ENCODE measurements around the gene CACNA2D3. TPM values are rescaled to one million over a fixed set of nuclear protein-coding genes. Genes with fewer than 3 reads are reported as not detected.

Gene CACNA2D3
- polyA plus RNA-seq, 3 donors: 8.3 to 21.5 (median 10.4) TPM

GRCh38 chr3:54780336-54780735 is 658.0 kb downstream of the CACNA2D3 start:
- H3K36me3 Mint-ChIP-seq: no peaks in the 10 kb centered on the region

GRCh38 chr3:54781728-54782127 is 659.4 kb downstream of the CACNA2D3 start:
- Histone ChIP-seq H3K27me3 (ENCODE audit: control insufficient read depth in 2 of 2, insufficient read depth in 2 of 2, low read length in 2 of 2) (no peaks in the 10 kb centered on the region), H3K36me3 (replicated peaks in 1 of 2; ENCODE audit: control insufficient read depth in 1 of 2, insufficient read depth in 2 of 2, low read length in 2 of 2) (no peaks in the 10 kb centered on the region), H3K4me1 (ENCODE audit: control insufficient read depth in 1 of 2, insufficient read depth in 2 of 2, low read length in 2 of 2) (no peaks in the 10 kb centered on the region), H3K9me3 (replicated peaks in 1 of 2; ENCODE audit: control insufficient read depth in 1 of 2, insufficient read depth in 1 of 2, low read length in 2 of 2) (peaks cover 0 to 4% of the 10 kb centered on the region in 2 donors), H3K9ac (ENCODE audit: insufficient read depth, low read length, poor library complexity, severe bottlenecking) (no peak overlapping the region), H3K27ac (ENCODE audit: low read depth in 1 of 2, low read length in 2 of 2) (no peak overlapping the region), H3K4me3 (replicated peaks in 1 of 3; ENCODE audit: low read depth in 2 of 3, low read length in 3 of 3) (no peak overlapping the region), H4K20me1 (ENCODE audit: insufficient read depth, low read length) (no peaks in the 10 kb centered on the region), H3K79me2 (ENCODE audit: insufficient read depth, low read length) (no peaks in the 10 kb centered on the region), H2AFZ (ENCODE audit: insufficient read depth, low read depth, low read length, poor library complexity, severe bottlenecking) (no peak overlapping the region), H3K4me2 (replicated peaks; ENCODE audit: extremely low read depth, low read length, poor library complexity, severe bottlenecking) (no peak overlapping the region)
- intact Hi-C loops (cut with micrococcal nuclease): no loop called here
- H3K4me1 Mint-ChIP-seq: no peaks in the 10 kb centered on the region
- peaks cover under 1 to 8% (median 3%) of the 10 kb centered on the region in 7 donors for H3K9me3 Mint-ChIP-seq
- no peak overlapping the region for H3K4me3 Mint-ChIP-seq
- no peaks in the 10 kb centered on the region for H3K36me3 Mint-ChIP-seq
- TF ChIP-seq CTCF (IDR thresholded peaks at IDR 0.05): no peak
- 88% methylated on average over 1 of the region's 1 CpG for WGBS (ENCODE audit: insufficient coverage)
- no peaks in the 10 kb centered on the region for H3K27me3 Mint-ChIP-seq (ENCODE audit: low read depth in 3 of 3)
- no peak overlapping the region for H3K27ac Mint-ChIP-seq
- DNase-seq: no peak

More at GRCh38 chr3:54780336-54780735, 658.0 kb downstream of the CACNA2D3 start:
- Histone ChIP-seq H3K79me2 (ENCODE audit: insufficient read depth, low read length) (no peaks in the 10 kb centered on the region), H3K4me3 (replicated peaks in 1 of 3; ENCODE audit: low read depth in 2 of 3, low read length in 3 of 3) (no peak overlapping the region), H2AFZ (ENCODE audit: insufficient read depth, low read depth, low read length, poor library complexity, severe bottlenecking) (no peak overlapping the region), H3K9ac (ENCODE audit: insufficient read depth, low read length, poor library complexity, severe bottlenecking) (no peak overlapping the region), H3K36me3 (replicated peaks in 1 of 2; ENCODE audit: control insufficient read depth in 1 of 2, insufficient read depth in 2 of 2, low read length in 2 of 2) (no peaks in the 10 kb centered on the region), H4K20me1 (ENCODE audit: insufficient read depth, low read length) (no peaks in the 10 kb centered on the region), H3K9me3 (replicated peaks in 1 of 2; ENCODE audit: control insufficient read depth in 1 of 2, insufficient read depth in 1 of 2, low read length in 2 of 2) (peaks cover 0 to 4% of the 10 kb centered on the region in 2 donors), H3K27me3 (ENCODE audit: control insufficient read depth in 2 of 2, insufficient read depth in 2 of 2, low read length in 2 of 2) (no peaks in the 10 kb centered on the region), H3K4me2 (replicated peaks; ENCODE audit: extremely low read depth, low read length, poor library complexity, severe bottlenecking) (no peak overlapping the region), H3K27ac (ENCODE audit: low read depth in 1 of 2, low read length in 2 of 2) (no peak overlapping the region), H3K4me1 (ENCODE audit: control insufficient read depth in 1 of 2, insufficient read depth in 2 of 2, low read length in 2 of 2) (no peaks in the 10 kb centered on the region)
- intact Hi-C loops (cut with micrococcal nuclease): no loop called here
- Mint-ChIP-seq H3K4me1 (no peaks in the 10 kb centered on the region), H3K27ac (no peak overlapping the region), H3K9me3 (peaks cover 2 to 8% (median 3%) of the 10 kb centered on the region in 7 donors), H3K27me3 (ENCODE audit: low read depth in 3 of 3) (peaks cover 0 to 2% (median 1%) of the 10 kb centered on the region in 3 donors), H3K4me3 (no peak overlapping the region)
- no peak for DNase-seq
- no peak for TF ChIP-seq CTCF (IDR thresholded peaks at IDR 0.05)

All from CD14-positive monocyte (primary cell).